Measurements from ENCODE around the gene DOK3.
A peak's percentile ranks its signal among the peaks of the same experiment; 100 is the strongest.
"Not testable (repeated sequence)": the region's sequence is repeated elsewhere in the genome, so short reads cannot be mapped to it uniquely, and the experiment has no call there.

DOK3 gene

DNA sequence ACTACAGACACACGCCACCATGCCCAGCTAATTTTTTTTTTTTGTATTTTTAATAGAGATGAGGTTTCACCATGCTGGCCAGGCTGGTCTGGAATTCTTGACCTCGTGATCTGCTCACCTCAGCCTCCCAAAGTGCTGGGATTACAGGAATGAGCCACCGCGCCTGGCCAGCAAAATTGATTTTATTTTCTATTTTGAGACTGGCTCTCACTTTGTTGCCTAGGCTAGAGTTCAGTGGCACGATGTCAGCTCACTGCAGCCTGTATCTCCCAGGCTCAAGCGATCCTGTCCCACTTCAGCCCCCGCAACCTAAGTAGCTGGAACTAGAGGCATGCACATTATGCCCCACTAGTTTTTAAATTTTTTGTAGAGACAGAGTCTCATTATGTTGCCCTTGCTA lies 24.8 kb upstream of the DOK3 start:
- DNase-seq: not testable (repeated sequence)

- no peak for DNase-seq
Observed at GRCh38 chr5:177531209-177531940, 21.7 kb upstream of the DOK3 start.

- no peak for DNase-seq
Observed at GRCh38 chr5:177530638-177531037, 21.0 kb upstream of the DOK3 start.

- no peak for DNase-seq
Observed at GRCh38 chr5:177529247-177530203, 19.9 kb upstream of the DOK3 start.

- no peak for DNase-seq
Observed at GRCh38 chr5:177528631-177529030, 19.0 kb upstream of the DOK3 start.

GRCh38 chr5:177527595-177527994 lies 18.0 kb upstream of the DOK3 start:
- DNase-seq: no peak

DNA sequence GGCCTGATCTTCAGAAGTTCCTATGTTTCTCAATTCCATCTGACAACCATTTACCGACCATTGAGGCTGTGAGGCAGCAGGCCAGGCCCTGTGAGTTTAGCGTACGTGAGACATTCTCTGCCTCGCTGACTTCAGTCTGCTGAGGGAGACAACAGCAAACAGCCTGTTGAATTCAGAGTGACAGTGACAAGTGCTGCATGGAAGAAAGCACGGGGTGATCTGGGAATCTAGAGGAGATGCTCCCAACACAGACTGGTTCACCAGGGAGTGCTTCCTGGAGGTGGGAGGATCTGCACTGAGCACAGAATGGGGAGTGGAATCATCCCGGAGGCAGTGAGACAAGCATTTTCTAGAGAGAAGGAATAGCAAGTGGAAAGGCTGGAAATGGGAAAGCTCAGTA lies 17.2 kb upstream of the DOK3 start:
- DNase-seq: no peak

DNA sequence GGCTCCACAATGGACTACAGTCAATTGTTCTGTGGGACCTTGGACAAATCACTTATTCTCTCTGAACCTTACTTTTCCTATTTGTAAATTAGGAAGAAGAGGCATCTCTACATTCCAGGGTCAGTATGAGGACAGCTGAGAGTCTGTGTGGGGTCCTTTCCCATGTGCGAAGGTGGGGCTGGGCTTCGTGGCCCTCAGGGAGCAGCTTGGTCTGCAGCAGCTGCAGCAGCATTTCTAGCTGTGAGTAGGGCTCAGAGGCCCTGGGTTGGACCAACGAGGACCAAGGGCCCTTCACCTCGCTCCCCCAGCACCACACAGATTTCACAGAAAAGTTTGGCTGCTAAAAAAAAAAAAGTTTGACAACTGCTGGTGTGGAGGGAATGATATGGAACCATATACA lies 16.6 kb upstream of the DOK3 start:
- DNase-seq: no peak

- no peak for DNase-seq
Observed at GRCh38 chr5:177524941-177525655, 15.5 kb upstream of the DOK3 start.

DNA sequence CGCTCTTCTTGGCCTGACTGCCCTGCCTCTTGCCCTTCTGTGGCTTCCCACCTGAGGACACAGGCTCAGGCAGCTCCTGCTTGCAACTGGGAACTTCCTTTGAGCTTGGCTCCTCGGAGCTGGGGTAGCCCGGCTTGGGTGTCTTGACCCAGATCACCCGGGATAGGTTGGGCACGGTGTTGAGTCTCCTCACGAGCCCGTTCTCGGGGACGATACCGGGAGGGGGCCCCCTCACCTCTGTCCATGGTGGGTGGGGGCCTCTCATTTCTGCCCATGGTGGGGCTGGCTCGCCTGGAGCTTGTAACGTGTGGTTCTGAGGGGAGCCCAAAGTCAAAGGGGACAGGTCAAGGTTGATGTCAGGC lies 14.9 kb upstream of the DOK3 start:
- no peak for DNase-seq

DNA sequence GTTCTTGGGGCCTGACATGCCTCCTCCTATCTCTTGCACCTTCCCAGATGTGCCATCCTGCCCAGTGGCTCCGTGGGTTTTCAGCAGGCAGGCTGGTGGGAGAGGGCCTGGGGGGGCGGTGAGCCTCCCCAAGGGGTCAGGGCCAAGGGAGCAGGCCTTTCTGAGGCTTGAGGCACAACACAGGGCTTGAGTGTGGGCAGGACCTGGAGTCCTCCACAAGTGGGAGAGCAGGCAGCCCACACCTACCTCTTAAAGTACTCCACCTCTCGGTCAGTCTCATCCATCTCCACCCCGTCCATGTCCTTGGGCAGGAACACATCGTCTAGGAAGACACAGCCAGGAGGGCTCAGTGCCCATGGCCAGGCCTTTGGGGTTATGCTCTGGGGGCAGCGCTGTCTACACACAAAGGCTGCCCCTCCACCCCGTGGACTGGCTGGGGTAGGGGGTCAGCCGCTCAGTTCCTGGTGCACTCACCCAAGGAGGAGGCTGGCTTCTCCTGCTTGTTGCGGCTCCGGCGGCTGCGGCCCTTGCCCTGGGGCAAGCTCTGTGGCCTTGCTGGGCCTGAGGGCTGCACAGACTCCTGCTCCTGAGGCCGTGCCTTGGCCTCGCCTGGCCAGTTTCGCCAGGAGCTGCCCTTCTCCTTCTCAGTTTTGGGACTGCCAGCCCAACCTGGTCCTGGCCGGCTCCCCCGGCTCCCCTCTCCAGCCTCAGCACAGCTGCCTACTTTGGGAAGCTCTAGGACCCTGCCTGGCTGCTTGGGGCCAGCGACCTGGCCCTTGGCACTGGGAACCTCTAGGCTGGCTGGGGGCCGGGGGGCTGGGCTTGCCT lies 14.3 kb upstream of the DOK3 start:
- DNase-seq: no peak

DNA sequence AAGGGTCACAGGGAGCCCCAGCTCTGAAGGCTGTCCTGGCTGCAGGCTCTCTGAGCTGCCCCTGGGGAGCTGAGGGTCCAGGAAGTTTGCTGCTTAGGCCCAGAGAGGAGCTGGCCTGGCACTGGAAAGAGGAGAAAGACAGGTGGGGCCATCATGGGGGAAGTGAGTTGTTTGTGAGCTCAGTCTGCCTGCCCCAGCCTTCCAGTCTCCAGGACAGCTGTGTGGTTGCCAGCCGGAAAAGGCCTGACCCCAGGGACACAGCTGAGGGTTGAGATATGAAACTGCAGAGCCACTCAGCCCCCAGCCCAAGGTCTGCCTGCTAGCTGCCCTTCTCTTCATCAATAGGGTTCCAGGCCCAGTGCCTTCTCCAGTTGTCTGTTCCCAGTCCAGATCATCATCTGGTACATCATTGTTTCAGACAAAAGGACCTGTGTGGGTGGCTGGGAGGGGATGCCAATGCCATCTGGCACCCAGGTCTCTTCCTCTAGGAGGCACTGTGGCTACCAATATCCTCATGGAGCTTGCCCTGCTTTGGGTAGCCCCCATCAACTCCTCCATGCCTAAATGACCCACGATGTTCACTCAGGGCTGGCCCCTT lies 11.4 kb upstream of the DOK3 start:
- no peak for DNase-seq

DNA sequence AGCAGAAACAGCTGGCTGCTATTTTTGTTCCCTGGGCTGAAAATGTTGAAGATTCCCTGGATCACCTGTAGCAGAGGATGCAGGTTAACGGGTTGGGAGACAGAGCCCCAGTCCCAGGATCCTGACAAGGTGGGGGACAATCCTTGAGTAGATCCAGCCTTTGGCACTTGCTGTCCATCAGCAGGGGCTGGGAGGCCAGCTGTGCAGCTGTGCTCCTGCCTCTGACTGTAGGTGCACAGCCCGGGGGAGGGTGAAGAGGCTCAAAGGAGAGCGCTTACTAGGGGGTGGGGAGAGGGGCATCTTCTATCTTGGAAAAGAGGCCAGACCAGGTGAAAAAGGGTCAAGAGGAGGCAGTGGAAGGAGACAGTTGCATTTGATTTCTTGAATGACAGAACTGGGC lies 10.6 kb upstream of the DOK3 start:
- DNase-seq: no peak

GRCh38 chr5:177519463-177520235 lies 10.0 kb upstream of the DOK3 start:
- no peak for DNase-seq

GRCh38 chr5:177516601-177517568 lies 7.3 kb upstream of the DOK3 start, which contains the start of gene DDX41:
TSS of gene DDX41 (minus strand) at chr5:177516961. CDS start at chr5:177516945, 16 bp downstream.
- DNase-seq: peak; percentile 97

- no peak for DNase-seq
Observed at GRCh38 chr5:177515580-177515979, 6.0 kb upstream of the DOK3 start.

DNA sequence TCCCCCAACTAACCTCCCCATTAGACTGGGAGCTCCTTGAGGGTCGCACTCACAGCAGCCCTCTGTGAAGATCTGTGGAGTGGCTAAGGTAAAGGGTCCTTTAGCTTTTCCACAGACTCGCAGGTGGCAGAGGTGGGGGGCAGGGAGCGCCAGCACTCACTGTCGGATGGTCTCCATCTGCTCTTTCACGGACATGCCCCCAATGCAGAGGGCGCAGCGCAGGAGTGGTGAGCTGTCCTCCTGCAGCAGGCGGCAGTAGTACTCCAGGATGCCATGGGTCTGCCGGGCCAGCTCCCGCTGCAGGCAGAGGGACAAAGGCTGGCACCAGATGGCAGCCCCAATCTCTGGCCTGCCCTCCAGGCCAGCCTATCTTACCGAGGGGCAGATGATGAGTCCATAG lies 4.9 kb upstream of the DOK3 start:
- no peak for DNase-seq

DNA sequence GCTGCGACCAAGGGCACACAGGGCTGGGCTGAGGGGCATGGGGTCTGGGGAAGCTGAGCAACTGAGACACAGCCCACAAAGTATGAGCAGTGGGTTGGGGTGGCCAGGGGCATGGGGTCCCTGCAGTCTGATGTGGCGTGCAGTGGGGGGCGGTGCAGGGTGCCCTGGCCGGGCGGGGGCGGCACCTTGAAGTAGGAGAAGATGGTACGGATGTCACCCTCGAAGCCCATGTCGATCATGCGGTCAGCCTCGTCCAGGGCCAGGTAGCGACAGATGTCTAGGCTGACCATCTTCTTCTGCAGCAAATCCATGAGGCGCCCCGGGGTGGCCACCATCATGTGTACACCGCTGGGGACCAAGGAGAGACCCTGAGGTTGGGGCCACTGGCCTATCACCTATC lies 3.9 kb upstream of the DOK3 start:
- DNase-seq: no peak

- DNase-seq: no peak
Observed at GRCh38 chr5:177512736-177513380, 3.2 kb upstream of the DOK3 start.
